BLaER1 treated with 17β-estradiol and CSF1 and Interleukin-3, amounts not matched to agents 10 nM and 100 nM (cell line): ENCODE measurements around the gene CEP131.

ENCODE experiments used
- H3K27ac ChIP-seq, 11 experiments: shearing (Covaris generic); formaldehyde crosslinking; 2 replicates each; pipeline ENCODE4 v1.8.1; 2022
- H3K27me3 ChIP-seq, 11 experiments: shearing (Covaris generic); formaldehyde crosslinking; 2 replicates each; pipeline ENCODE4 v1.8.1; 2022
- H3K36me3 ChIP-seq, 11 experiments: shearing (Covaris generic); formaldehyde crosslinking; 2 replicates each; pipeline ENCODE4 v1.8.1; 2022
- H3K4me1 ChIP-seq, 10 experiments: shearing (Covaris generic); formaldehyde crosslinking; 2 replicates each; pipeline ENCODE4 v1.8.1; 2022
- H3K4me2 ChIP-seq, 11 experiments: shearing (Covaris generic); formaldehyde crosslinking; 2 replicates each; pipeline ENCODE4 v1.8.1; 2022
- H3K4me3 ChIP-seq, 10 experiments: shearing (Covaris generic); formaldehyde crosslinking; 2 replicates each; pipeline ENCODE4 v1.8.1; 2022
- H3K9ac ChIP-seq, 11 experiments: shearing (Covaris generic); formaldehyde crosslinking; 2 replicates each; pipeline ENCODE4 v1.8.1; 2022
- H3K9me3 ChIP-seq, 11 experiments: shearing (Covaris generic); formaldehyde crosslinking; replicated peaks in 1 of 11; 2 replicates each; pipeline ENCODE4 v1.8.1; 2022
- H4K20me1 ChIP-seq, 11 experiments: shearing (Covaris generic); formaldehyde crosslinking; 2 replicates each; pipeline ENCODE4 v1.8.1; 2022
- Cebpa-rat ChIP-seq, 11 experiments: shearing (Covaris generic); IDR thresholded peaks; 2 replicates each; pipeline ENCODE4 v1.8.1; 2022

Gene CEP131

DNA sequence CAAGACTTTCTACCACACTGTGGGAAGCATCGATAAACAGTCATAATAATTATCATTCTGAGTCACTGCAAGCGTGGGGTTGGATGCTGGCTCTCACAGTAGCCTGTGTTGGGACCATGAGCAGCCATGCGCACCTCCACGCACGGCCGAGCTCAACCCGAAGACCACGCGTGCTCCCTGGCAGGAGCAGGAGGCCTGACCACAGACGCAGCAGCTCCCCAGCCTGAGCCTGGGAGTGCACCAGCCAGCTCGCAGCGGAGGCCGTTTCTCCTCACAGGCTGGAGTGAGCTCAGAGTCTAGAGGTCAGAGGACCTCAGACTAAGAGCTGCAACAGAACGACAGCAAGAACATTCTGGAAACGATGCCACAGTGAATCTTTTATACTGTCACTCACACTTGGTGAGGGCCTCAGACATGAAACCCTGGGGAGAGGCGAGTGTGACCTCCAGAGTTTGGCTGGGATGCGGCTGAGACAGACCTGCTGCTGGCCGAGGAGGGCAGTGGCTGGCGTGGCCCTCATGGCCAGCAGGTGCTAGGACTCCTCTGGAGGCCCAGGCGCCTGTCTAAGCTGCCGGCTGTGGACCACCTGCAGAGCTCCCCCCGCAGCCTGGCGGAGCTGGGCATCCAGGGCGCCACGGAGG lies 22.4 kb upstream of the CEP131 start:
- peaks cover 4 to 87% (median 72%) of the 10 kb centered on the region in 11 experiments; a peak in 21 of 22 replicates for H4K20me1 ChIP-seq
- H3K9ac ChIP-seq: peak overlapping the region in 5 of 11 experiments; percentile 1 to 27 (median 13); a peak in 2 of 22 replicates
- H3K27me3 ChIP-seq: peaks cover 0 to 3% (median 0%) of the 10 kb centered on the region in 11 experiments; a peak in 2 of 22 replicates
- H3K4me2 ChIP-seq: peak overlapping the region in 7 of 11 experiments; percentile 15 to 59 (median 44); a peak in 12 of 22 replicates
- peaks cover 0 to 7% (median 0%) of the 10 kb centered on the region in 11 experiments; a peak in 6 of 22 replicates for H3K9me3 ChIP-seq
- peaks cover 19 to 58% (median 31%) of the 10 kb centered on the region in 11 experiments; a peak in 21 of 22 replicates for H3K36me3 ChIP-seq
- H3K4me3 ChIP-seq: no peak overlapping the region
- no peak overlapping the region for H3K27ac ChIP-seq
- TF ChIP-seq Cebpa-rat (IDR thresholded peaks at IDR 0.05): no peak
- H3K4me1 ChIP-seq: peaks cover 11 to 54% (median 45%) of the 10 kb centered on the region in 10 experiments

DNA sequence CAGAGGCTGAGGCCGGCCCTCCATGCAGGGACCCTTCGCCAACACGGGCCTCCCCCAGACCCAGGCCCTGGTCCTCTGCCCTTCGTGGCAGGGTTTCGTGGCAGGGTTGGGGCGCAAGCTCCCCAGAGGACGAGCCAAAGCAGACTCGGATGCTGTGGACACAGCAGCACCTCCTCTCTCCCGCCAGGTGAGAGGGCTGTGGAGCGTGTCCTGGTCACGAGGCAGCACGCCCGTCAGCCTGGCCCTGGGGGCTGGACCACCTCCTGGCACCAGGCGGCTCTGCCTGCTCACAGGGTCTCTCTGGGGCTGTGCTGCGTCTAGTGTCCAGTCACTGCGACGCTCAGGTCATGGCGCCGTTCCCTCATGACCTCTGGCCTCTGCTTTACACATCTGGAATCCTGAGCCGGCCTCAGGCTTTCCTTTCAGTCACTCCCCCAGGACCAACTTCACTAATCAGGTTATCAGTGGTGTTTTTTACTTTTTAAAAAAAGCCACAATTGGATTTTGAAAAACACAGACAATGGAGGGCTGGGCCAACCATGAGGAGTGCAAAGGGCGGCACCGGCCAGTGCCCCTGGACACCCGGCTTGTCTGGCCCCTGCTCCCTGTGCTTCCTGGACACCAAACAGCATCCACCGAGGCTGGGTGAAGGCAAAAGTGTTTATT lies 21.7 kb upstream of the CEP131 start:
- peaks cover 15 to 51% (median 46%) of the 10 kb centered on the region in 10 experiments for H3K4me1 ChIP-seq
- H3K9me3 ChIP-seq: peaks cover 0 to 3% (median 0%) of the 10 kb centered on the region in 11 experiments; a peak in 6 of 22 replicates
- peaks cover 4 to 87% (median 67%) of the 10 kb centered on the region in 11 experiments; a peak in 21 of 22 replicates for H4K20me1 ChIP-seq
- no peak overlapping the region for H3K27ac ChIP-seq
- peak overlapping the region in 6 of 11 experiments; percentile 39 to 59 (median 50); a peak in 11 of 22 replicates for H3K4me2 ChIP-seq
- no peak overlapping the region for H3K4me3 ChIP-seq
- peaks cover 12 to 51% (median 24%) of the 10 kb centered on the region in 11 experiments; a peak in 21 of 22 replicates for H3K36me3 ChIP-seq
- H3K9ac ChIP-seq: peak overlapping the region in 4 of 11 experiments; percentile 1 to 27 (median 10); a peak in 2 of 22 replicates
- TF ChIP-seq Cebpa-rat (IDR thresholded peaks at IDR 0.05): no peak
- H3K27me3 ChIP-seq: peaks cover 0 to 2% (median 0%) of the 10 kb centered on the region in 11 experiments; a peak in 1 of 22 replicates

DNA sequence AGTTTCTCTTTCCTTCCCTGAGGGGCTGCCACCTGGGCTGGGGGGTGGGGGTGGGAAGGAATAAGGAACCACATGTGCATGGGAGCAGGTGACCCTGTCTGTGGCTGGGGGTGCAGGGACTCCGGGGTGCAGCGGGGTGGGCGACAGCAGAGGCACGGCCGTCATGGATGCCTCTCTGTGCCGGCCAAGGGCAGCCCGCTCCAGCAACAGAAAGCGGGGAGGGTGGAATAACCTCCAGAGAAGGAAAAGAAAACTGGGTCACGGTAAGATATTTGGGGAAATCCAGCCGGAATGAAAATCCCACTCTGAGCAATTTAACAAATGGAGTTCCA lies 20.5 kb upstream of the CEP131 start:
- Histone ChIP-seq H4K20me1 (peaks cover 4 to 86% (median 67%) of the 10 kb centered on the region in 11 experiments; a peak in 21 of 22 replicates), H3K9me3 (no peaks in the 10 kb centered on the region), H3K27me3 (no peaks in the 10 kb centered on the region), H3K9ac (no peak overlapping the region), H3K4me3 (no peak overlapping the region), H3K27ac (no peak overlapping the region), H3K36me3 (peaks cover 12 to 47% (median 24%) of the 10 kb centered on the region in 11 experiments; a peak in 20 of 22 replicates), H3K4me1 (peaks cover 15 to 51% (median 47%) of the 10 kb centered on the region in 10 experiments), H3K4me2 (no peak overlapping the region)
- no peak for TF ChIP-seq Cebpa-rat (IDR thresholded peaks at IDR 0.05)

DNA sequence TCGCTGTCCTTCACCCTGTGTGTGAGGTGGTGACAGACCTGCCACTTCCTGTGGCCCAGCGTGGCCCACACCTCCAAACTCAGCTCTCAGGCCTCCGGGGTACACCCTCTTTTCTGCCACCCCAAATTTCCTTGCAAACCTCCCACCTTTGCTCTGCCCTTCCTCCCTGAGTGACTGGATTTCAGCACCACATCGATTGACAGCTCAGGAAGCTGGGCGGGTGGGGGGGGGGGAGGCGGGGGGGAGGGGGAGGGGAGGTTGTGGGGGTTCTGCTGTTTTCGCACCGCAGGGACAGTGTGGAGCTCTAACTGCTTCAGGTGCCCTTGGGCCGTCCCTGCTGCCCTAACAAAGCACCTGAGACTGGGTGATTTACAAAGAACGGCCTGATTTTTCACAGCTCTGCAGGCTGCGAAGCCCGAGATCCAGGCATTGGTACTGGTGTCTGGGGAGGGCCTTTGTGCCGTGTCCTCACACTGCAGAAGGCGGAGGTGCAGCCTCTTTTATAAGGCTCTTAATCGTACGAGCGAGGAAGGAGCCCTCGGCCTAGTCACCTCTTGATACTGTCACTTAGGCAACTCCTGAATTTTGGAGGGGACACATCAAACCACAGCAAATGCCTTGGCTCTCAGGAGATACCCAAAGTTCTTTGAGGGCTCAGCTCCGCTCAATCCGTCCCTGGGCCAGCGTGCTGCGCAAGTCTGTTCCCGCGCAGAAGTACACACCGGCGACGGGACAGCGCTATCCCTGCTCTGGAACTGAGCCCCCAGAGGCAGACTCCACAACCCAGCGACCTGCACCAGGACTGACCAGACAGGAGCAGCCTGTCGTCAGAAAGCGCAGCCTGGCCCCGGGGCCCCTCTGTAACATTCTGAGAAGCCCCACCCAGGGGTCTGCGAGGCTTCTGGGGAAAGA lies 19.9 kb upstream of the CEP131 start:
- Histone ChIP-seq H3K27ac (no peak overlapping the region), H3K4me3 (no peak overlapping the region), H3K36me3 (peaks cover 12 to 47% (median 24%) of the 10 kb centered on the region in 11 experiments; a peak in 20 of 22 replicates), H3K27me3 (no peaks in the 10 kb centered on the region), H3K9ac (no peak overlapping the region), H3K4me2 (peak overlapping the region in 5 of 11 experiments; percentile 4 to 93 (median 18); a peak in 4 of 22 replicates), H3K9me3 (no peaks in the 10 kb centered on the region), H4K20me1 (peaks cover 6 to 86% (median 73%) of the 10 kb centered on the region in 11 experiments; a peak in 21 of 22 replicates), H3K4me1 (peaks cover 21 to 57% (median 53%) of the 10 kb centered on the region in 10 experiments)
- no peak for TF ChIP-seq Cebpa-rat (IDR thresholded peaks at IDR 0.05)

DNA sequence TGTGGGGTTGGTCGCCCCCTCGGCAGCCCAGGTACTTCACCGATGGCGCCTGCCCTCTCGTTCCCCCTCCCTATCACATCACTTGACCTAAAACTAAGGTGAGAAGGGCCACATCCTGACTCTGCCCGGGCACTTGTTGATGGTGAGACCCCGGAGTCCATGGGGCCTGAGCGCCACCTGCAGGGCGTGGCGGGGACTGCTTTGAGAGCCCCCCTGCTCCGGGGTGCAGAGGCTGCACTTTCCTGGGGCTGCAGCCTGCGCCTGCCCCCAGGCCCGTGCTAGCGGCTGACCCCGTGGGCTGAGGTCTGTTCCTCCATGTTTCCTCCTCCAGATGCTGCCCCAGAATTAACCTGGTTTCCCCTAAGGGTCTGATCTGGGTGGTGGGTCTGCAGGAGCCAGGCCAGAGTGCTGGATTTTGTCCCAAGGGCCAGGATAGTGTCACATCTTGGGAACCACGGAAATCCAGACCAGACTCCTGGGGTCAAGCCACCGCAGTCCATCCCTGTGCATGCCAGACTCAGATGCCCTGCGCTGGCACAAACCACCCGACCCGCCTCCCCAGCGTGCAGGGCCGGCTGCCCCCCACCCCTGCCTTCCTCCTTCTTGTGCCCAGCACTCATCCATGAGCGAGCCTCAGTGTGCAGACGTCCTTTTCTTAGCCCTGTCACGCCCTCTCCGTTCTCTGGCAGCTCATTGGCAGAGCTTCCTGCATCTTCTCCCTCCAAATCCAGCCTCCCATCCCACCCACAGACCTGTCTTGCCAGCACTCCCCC lies 19.1 kb upstream of the CEP131 start:
- H4K20me1 ChIP-seq: peaks cover 14 to 88% (median 74%) of the 10 kb centered on the region in 11 experiments; a peak in 21 of 22 replicates
- no peak overlapping the region for H3K27ac ChIP-seq
- peaks cover 12 to 45% (median 25%) of the 10 kb centered on the region in 11 experiments; a peak in 20 of 22 replicates for H3K36me3 ChIP-seq
- H3K9me3 ChIP-seq: no peaks in the 10 kb centered on the region
- 0 out of 20 replicates have a peak overlapping the region, but pooled peaks of 1 of the 10 experiments have one; percentile 99 for H3K4me3 ChIP-seq
- H3K4me2 ChIP-seq: peak overlapping the region in 8 of 11 experiments; percentile 18 to 99 (median 96); a peak in 14 of 22 replicates
- H3K9ac ChIP-seq: no peak overlapping the region; a peak in 1 of 22 replicates
- peaks cover 29 to 66% (median 62%) of the 10 kb centered on the region in 10 experiments for H3K4me1 ChIP-seq
- TF ChIP-seq Cebpa-rat (IDR thresholded peaks at IDR 0.05): no peak
- no peaks in the 10 kb centered on the region for H3K27me3 ChIP-seq

DNA sequence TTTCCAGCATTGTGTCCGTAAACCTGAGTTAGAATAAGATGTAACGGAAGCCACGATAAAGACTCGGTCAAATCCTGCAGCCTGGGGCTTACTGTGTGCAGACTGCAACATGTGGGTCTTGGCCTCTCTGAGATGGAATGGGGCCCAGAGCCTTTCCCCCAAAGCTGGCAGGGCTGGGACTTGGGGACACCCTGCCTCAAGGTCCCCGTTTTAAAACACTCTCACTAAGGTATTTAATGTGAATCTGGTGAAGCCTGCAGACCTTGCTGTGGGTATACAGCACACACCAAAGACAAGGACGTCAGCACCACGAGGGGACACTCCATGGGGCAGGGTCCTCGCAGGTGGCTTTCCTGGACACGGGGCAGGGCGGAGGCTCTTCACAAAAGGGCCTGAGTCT lies 18.4 kb upstream of the CEP131 start:
- TF ChIP-seq Cebpa-rat (IDR thresholded peaks at IDR 0.05): no peak
- Histone ChIP-seq H3K4me2 (peak overlapping the region; percentile 89 to 99 (median 94); a peak in 21 of 22 replicates), H3K4me3 (peak overlapping the region in 3 of 10 experiments; percentile 94 to 99 (median 98); a peak in 3 of 20 replicates), H3K27me3 (no peaks in the 10 kb centered on the region), H3K36me3 (peaks cover 12 to 45% (median 25%) of the 10 kb centered on the region in 11 experiments; a peak in 21 of 22 replicates), H3K9me3 (no peaks in the 10 kb centered on the region), H3K9ac (peak overlapping the region in 7 of 11 experiments; percentile 88 to 96 (median 92); a peak in 7 of 22 replicates), H3K27ac (no peak overlapping the region), H4K20me1 (peaks cover 21 to 88% (median 74%) of the 10 kb centered on the region in 11 experiments; a peak in 21 of 22 replicates), H3K4me1 (peaks cover 35 to 67% (median 63%) of the 10 kb centered on the region in 10 experiments)

DNA sequence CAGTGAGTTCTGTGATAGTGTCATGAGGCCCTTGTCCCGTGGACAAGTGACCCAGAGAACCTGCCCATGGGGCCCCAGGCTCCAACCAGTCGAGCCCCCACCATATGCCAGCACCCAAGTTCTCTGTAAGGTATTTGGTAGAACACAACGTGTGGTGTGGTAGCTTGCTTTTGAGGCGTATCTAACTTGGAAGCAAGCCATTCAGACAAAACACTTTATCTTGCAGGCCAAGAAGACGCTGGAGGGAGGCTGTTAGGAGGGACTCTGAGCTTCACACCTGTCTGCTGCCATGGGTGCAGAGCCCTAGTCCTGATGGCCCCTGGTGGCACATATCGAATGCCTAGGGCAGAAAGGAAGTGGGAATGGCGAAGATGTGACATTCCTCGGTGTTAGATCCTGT lies 18.0 kb upstream of the CEP131 start:
- H3K27ac ChIP-seq: peak overlapping the region in 1 of 11 experiments; percentile 93; a peak in 1 of 22 replicates
- peak overlapping the region; percentile 88 to 96 (median 92); a peak in 20 of 22 replicates for H3K9ac ChIP-seq
- no peak for TF ChIP-seq Cebpa-rat (IDR thresholded peaks at IDR 0.05)
- H3K9me3 ChIP-seq: no peaks in the 10 kb centered on the region
- peak overlapping the region; percentile 83 to 99 (median 95); a peak in 18 of 20 replicates for H3K4me3 ChIP-seq
- peaks cover 38 to 62% (median 59%) of the 10 kb centered on the region in 10 experiments for H3K4me1 ChIP-seq
- H4K20me1 ChIP-seq: peaks cover 25 to 88% (median 71%) of the 10 kb centered on the region in 11 experiments; a peak in 21 of 22 replicates
- peak overlapping the region; percentile 89 to 99 (median 94) for H3K4me2 ChIP-seq
- no peaks in the 10 kb centered on the region for H3K27me3 ChIP-seq
- peaks cover 12 to 44% (median 27%) of the 10 kb centered on the region in 11 experiments; a peak in 21 of 22 replicates for H3K36me3 ChIP-seq
